OCI-LY3 (cell line): ENCODE measurements around the gene ARL1.

ENCODE experiments used
- H2AFZ ChIP-seq: fragments of 200-600, 300-600 bp; shearing (Covaris generic); 2 replicates; pipeline ENCODE4 v1.6.0; 2014; ENCODE audit warnings: antibody characterized with exemption, low read depth, low read length
- H3K27ac ChIP-seq: fragments of 200-600, 300-600 bp; sonication (generic); 2 replicates; pipeline ENCODE4 v1.5.1; 2014; ENCODE audit warnings: mild to moderate bottlenecking, low read length, moderate library complexity, mixed read lengths
- H3K27me3 ChIP-seq: fragments of 200-600, 300-600 bp; sonication (generic); 2 replicates; pipeline ENCODE4 v1.6.1; 2014; ENCODE audit warnings: low read depth, low read length, mixed read lengths
- H3K36me3 ChIP-seq: fragments of 200-600, 300-600 bp; sonication (generic); replicated peaks from 2 replicates; pipeline ENCODE3; 2014; ENCODE audit warnings: low read depth, low read length, mixed read lengths
- H3K4me1 ChIP-seq: fragments of 300-600, 200-600 bp; sonication (generic); 2 replicates; pipeline ENCODE4 v1.6.1; 2014; ENCODE audit warnings: low read length, mixed read lengths
- H3K4me2 ChIP-seq: fragments of 200-600, 300-600 bp; sonication (generic); 2 replicates; pipeline ENCODE4 v1.6.1; 2014; ENCODE audit warnings: low read length, mixed read lengths
- H3K4me3 ChIP-seq: fragments of 300-600, 200-600 bp; sonication (generic); 2 replicates; pipeline ENCODE4 v1.5.1; 2014; ENCODE audit warnings: antibody characterized with exemption, mild to moderate bottlenecking, low read length, moderate library complexity
- H3K79me2 ChIP-seq: fragments of 300-600, 200-600 bp; shearing (Covaris generic); 2 replicates; pipeline ENCODE4 v1.6.1; 2014; ENCODE audit warnings: mild to moderate bottlenecking, low read length, mixed read lengths
- H3K9ac ChIP-seq: fragments of 300-600, 200-600 bp; shearing (Covaris generic); 2 replicates; pipeline ENCODE4 v1.6.0; 2014; ENCODE audit warnings: mild to moderate bottlenecking, low read length, moderate library complexity
- H3K9me3 ChIP-seq: fragments of 200-600, 300-600 bp; shearing (Covaris generic); 2 replicates; pipeline ENCODE4 v1.6.1; 2014; ENCODE audit warnings: low read length, mixed read lengths; ENCODE audit not compliant: insufficient read depth
- H4K20me1 ChIP-seq: fragments of 200-600, 300-600 bp; sonication (generic); 2 replicates; pipeline ENCODE4 v1.6.1; 2016; ENCODE audit warnings: low read length, mixed read lengths; ENCODE audit not compliant: insufficient read depth
- CTCF ChIP-seq: fragments of 200-600, 300-600 bp; sonication (generic); IDR thresholded peaks from 2 replicates; pipeline ENCODE4 v1.5.1; 2014; ENCODE audit warnings: antibody characterized with exemption, low read length, low read depth
- EZH2phosphoT487 ChIP-seq: fragments of 200-600 bp; shearing (Covaris generic); IDR thresholded peaks from 2 replicates; pipeline ENCODE4 v1.6.1; 2018; ENCODE audit warnings: antibody characterized with exemption, mixed run types, low read depth

ARL1 gene

DNA sequence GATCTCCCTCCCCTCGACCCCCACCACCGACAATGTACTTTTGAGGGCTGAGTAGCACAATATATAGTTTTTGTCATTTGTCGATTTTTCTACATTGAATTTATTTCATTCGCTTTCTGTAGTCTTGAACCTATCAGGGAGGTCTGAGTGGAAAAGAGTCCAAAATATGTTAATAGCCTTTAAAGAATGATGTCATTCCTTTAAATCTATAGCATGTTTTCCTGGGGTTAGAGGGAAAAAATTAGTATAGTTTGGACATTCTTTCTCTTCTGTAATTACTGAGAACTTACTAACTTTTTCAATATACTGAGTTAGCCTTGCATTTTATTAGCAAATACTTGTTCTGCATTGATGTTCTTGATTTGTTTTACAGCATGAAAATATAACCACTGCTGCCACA lies 55.9 kb downstream of the ARL1 start:
- H3K4me2 ChIP-seq = no peak overlapping the region
- H3K9ac ChIP-seq = no peak overlapping the region
- no peak for TF ChIP-seq CTCF
- H3K36me3 ChIP-seq = peaks cover 32% of the 10 kb centered on the region
- no peaks in the 10 kb centered on the region for H3K79me2 ChIP-seq
- no peaks in the 10 kb centered on the region for H4K20me1 ChIP-seq
- H3K4me3 ChIP-seq = no peak overlapping the region
- no peaks in the 10 kb centered on the region for H3K4me1 ChIP-seq
- peaks cover 4% of the 10 kb centered on the region; the same call in 1 of the 2 replicates for H3K9me3 ChIP-seq
- H3K27me3 ChIP-seq = no peaks in the 10 kb centered on the region
- H2AFZ ChIP-seq = no peak overlapping the region
- H3K27ac ChIP-seq = no peak overlapping the region

DNA sequence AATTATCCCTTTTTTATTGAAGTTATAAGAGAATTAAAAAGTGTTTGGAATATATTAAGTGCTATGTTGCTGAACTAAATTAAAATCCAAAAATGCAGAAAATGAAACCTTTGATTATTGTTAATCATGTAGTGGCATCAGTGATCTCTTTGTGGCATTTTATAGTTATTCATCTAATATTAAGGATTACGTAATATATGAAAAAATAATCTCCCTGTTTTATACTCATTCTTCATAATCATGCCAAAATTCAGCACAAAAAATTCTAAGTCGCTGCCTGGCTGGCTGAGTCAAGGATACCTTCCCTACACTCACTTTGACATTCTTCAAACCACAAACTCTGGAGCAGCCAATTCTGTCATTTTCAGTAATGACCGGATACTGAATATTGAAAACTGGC lies 63.7 kb downstream of the ARL1 start:
- Histone ChIP-seq H3K9ac (no peak overlapping the region), H3K4me1 (peaks cover 8% of the 10 kb centered on the region), H3K9me3 (peaks cover 2% of the 10 kb centered on the region; the same call in 1 of the 2 replicates), H3K36me3 (peaks cover 28% of the 10 kb centered on the region), H3K27me3 (no peaks in the 10 kb centered on the region), H3K4me3 (no peak overlapping the region), H2AFZ (no peak overlapping the region), H3K27ac (no peak overlapping the region), H4K20me1 (no peaks in the 10 kb centered on the region), H3K79me2 (no peaks in the 10 kb centered on the region), H3K4me2 (no peak overlapping the region)
- no peak for TF ChIP-seq EZH2phosphoT487
- no peak for TF ChIP-seq CTCF
